ENCODE data around the gene SLC49A3.

- TF ChIP-seq, protein P1, sequence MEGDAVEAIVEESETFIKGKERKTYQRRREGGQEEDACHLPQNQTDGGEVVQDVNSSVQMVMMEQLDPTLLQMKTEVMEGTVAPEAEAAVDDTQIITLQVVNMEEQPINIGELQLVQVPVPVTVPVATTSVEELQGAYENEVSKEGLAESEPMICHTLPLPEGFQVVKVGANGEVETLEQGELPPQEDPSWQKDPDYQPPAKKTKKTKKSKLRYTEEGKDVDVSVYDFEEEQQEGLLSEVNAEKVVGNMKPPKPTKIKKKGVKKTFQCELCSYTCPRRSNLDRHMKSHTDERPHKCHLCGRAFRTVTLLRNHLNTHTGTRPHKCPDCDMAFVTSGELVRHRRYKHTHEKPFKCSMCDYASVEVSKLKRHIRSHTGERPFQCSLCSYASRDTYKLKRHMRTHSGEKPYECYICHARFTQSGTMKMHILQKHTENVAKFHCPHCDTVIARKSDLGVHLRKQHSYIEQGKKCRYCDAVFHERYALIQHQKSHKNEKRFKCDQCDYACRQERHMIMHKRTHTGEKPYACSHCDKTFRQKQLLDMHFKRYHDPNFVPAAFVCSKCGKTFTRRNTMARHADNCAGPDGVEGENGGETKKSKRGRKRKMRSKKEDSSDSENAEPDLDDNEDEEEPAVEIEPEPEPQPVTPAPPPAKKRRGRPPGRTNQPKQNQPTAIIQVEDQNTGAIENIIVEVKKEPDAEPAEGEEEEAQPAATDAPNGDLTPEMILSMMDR (conservative IDR thresholded peaks at IDR 0.05; ENCODE audit: low read depth in 2 of 2), result no peak
- no peak for TF ChIP-seq REST (IDR thresholded peaks at IDR 0.05; ENCODE audit: unreplicated experiment)
- no peak for TF ChIP-seq EZH2 (IDR thresholded peaks at IDR 0.05; ENCODE audit: low read depth, unreplicated experiment)
- TF ChIP-seq EZH2phosphoT487 (IDR thresholded peaks at IDR 0.05; ENCODE audit: unreplicated experiment), result no peak
- TF ChIP-seq CREB1 (CRISPR knock-in tag; IDR thresholded peaks at IDR 0.05; ENCODE audit: low read depth), result no peak
- no peak for TF ChIP-seq POLR2AphosphoS5 (IDR thresholded peaks at IDR 0.05; ENCODE audit: low read depth)
- no peak for TF ChIP-seq ZNF462 (CRISPR knock-in tag; IDR thresholded peaks at IDR 0.05)
- TF ChIP-seq NANOG (IDR thresholded peaks at IDR 0.05; ENCODE audit: borderline replicate concordance), result no peak
- TF ChIP-seq ZNF331 (CRISPR knock-in tag; IDR thresholded peaks at IDR 0.05; ENCODE audit: low read depth), result no peak
- TF ChIP-seq, protein P2, sequence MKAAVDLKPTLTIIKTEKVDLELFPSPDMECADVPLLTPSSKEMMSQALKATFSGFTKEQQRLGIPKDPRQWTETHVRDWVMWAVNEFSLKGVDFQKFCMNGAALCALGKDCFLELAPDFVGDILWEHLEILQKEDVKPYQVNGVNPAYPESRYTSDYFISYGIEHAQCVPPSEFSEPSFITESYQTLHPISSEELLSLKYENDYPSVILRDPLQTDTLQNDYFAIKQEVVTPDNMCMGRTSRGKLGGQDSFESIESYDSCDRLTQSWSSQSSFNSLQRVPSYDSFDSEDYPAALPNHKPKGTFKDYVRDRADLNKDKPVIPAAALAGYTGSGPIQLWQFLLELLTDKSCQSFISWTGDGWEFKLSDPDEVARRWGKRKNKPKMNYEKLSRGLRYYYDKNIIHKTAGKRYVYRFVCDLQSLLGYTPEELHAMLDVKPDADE (IDR thresholded peaks at IDR 0.05), result no peak
- TF ChIP-seq JUNB (IDR thresholded peaks at IDR 0.05; ENCODE audit: unreplicated experiment), result no peak
- TF ChIP-seq ZNF114 (CRISPR knock-in tag; IDR thresholded peaks at IDR 0.05), result no peak
- no peak for TF ChIP-seq STAT1 (IDR thresholded peaks at IDR 0.05; ENCODE audit: unreplicated experiment)
Measured at GRCh38 chr4:712916-713632, 24.1 kb upstream of the SLC49A3 start.
